B cell (primary cell): ENCODE results near the gene NEGR1. TPM values are rescaled to one million over a fixed set of nuclear protein-coding genes. Genes with fewer than 3 reads are reported as not detected.

Experiments used
- ATAC-seq: fragments of 200-7000 bp; cut with Tn5 transposase; one replicate; pipeline ENCODE4 v1.10.0; 2021; ENCODE audit warnings: low read depth, mild to moderate bottlenecking, moderate number of reproducible peaks, moderate library complexity
- CTCF ChIA-PET: fragments of 350-600 bp; sonication (Branson Sonifier 250); formaldehyde crosslinking; loops from one replicate; lab custom pipeline; 2021; ENCODE audit warnings: antibody characterized with exemption, inconsistent platforms; lab: Charles Lee
- POLR2A ChIA-PET: fragments of 350-600 bp; sonication (Branson Sonifier 250); formaldehyde crosslinking; loops from one replicate; lab custom pipeline; 2021; ENCODE audit warnings: antibody characterized with exemption; lab: Charles Lee
- DNase-seq: peaks from one replicate; pipeline ENCODE4 v3.0.0; 2013
- H2AFZ ChIP-seq: 2 replicates; pipeline ENCODE4 v1.6.1; 2012; ENCODE audit warnings: mild to moderate bottlenecking, low read depth, low read length; ENCODE audit not compliant: insufficient read depth, poor library complexity, severe bottlenecking
- H3K27ac ChIP-seq, 2 donors: 1 replicate in 1 of 2; 2 replicates in 1 of 2; pipeline ENCODE4 v1.5.1; 2012 to 2013; ENCODE audit warnings: low read length in 2 of 2, mild to moderate bottlenecking in 2 of 2, moderate library complexity in 1 of 2
- H3K27me3 ChIP-seq, 4 experiments: fragments of 200-600 bp in 1 of 4; sonication (generic) in 1 of 4; replicated peaks in 1 of 4; 1 replicate in 2 of 4; 2 replicates in 2 of 4; pipeline versions ENCODE4 v1.6.1 to v1.7.0; 2013 to 2016; ENCODE audit warnings: low read length in 3 of 4, mild to moderate bottlenecking in 2 of 4, mixed read lengths in 1 of 4, moderate library complexity in 1 of 4; ENCODE audit not compliant: insufficient read depth in 4 of 4, control insufficient read depth in 3 of 4; ENCODE audit errors: control extremely low read depth in 1 of 4
- H3K36me3 ChIP-seq, 2 experiments: replicated peaks in 1 of 2; 1 replicate in 1 of 2; 2 replicates in 1 of 2; pipeline versions ENCODE4 v1.6.1 to v1.7.1; 2013; ENCODE audit warnings: low read length in 1 of 2; ENCODE audit not compliant: insufficient read depth in 2 of 2, control insufficient read depth in 1 of 2; ENCODE audit errors: control extremely low read depth in 1 of 2, extremely low read depth in 1 of 2
- H3K4me1 ChIP-seq, 2 donors: fragments of 200-600 bp in 1 of 2; sonication (generic) in 1 of 2; 1 replicate in 1 of 2; 2 replicates in 1 of 2; pipeline versions ENCODE4 v1.5.1 to v1.6.1; 2013 to 2017; ENCODE audit warnings: low read length in 2 of 2; ENCODE audit not compliant: control insufficient read depth in 2 of 2, insufficient read depth in 2 of 2
- H3K4me2 ChIP-seq: replicated peaks from 2 replicates; pipeline ENCODE3; 2012; ENCODE audit warnings: mild to moderate bottlenecking, low read depth, low read length; ENCODE audit not compliant: poor library complexity, severe bottlenecking
- H3K4me3 ChIP-seq, 5 experiments: fragments of 200-600 bp in 1 of 5; sonication (generic) in 1 of 5; 1 replicate in 3 of 5; 2 replicates in 2 of 5; pipeline versions ENCODE4 v1.5.1 to v1.7.0; 2011 to 2016; ENCODE audit warnings: low read length in 4 of 5, mild to moderate bottlenecking in 4 of 5, low read depth in 2 of 5, control low read depth in 1 of 5, moderate library complexity in 1 of 5; ENCODE audit not compliant: insufficient read depth in 1 of 5; ENCODE audit errors: control extremely low read depth in 1 of 5, extremely low read depth in 1 of 5
- H3K79me2 ChIP-seq: fragments of 200-600 bp; sonication (generic); one replicate; pipeline ENCODE4 v1.6.0; 2016; ENCODE audit warnings: low read length; ENCODE audit not compliant: control insufficient read depth, insufficient read depth
- H3K9ac ChIP-seq: fragments of 200-600 bp; sonication (generic); 2 replicates; pipeline ENCODE4 v1.6.1; 2017; ENCODE audit warnings: mild to moderate bottlenecking, low read length, moderate library complexity
- H3K9me3 ChIP-seq, 3 donors: one replicate each; pipeline versions ENCODE4 v1.6.1 to v1.7.1; 2013; ENCODE audit warnings: low read length in 2 of 3; ENCODE audit not compliant: control insufficient read depth in 2 of 3, insufficient read depth in 1 of 3; ENCODE audit errors: control extremely low read depth in 1 of 3
- H4K20me1 ChIP-seq: 2 replicates; pipeline ENCODE4 v1.6.0; 2012; ENCODE audit warnings: mild to moderate bottlenecking, low read length; ENCODE audit not compliant: insufficient read depth, control insufficient read depth, poor library complexity, severe bottlenecking
- H3K27ac Mint-ChIP-seq: one replicate; pipeline ENCODE4 v1.8.0; 2021; ENCODE audit warnings: mixed read lengths
- H3K27me3 Mint-ChIP-seq: one replicate; pipeline ENCODE4 v1.8.0; 2021; ENCODE audit warnings: mixed read lengths
- H3K4me1 Mint-ChIP-seq: one replicate; pipeline ENCODE4 v1.8.0; 2021; ENCODE audit warnings: mixed read lengths
- H3K4me3 Mint-ChIP-seq: one replicate; pipeline ENCODE4 v1.8.0; 2021; ENCODE audit warnings: mixed read lengths
- H3K9me3 Mint-ChIP-seq: one replicate; pipeline ENCODE4 v1.8.0; 2022; ENCODE audit warnings: mixed read lengths; ENCODE audit not compliant: insufficient read depth
- CTCF ChIP-seq: fragments of 200-600 bp; IDR thresholded peaks from one replicate; pipeline ENCODE4 v1.8.0; 2022; ENCODE audit warnings: antibody characterized with exemption, mild to moderate bottlenecking
- EZH2 ChIP-seq: IDR thresholded peaks from 2 replicates; pipeline ENCODE4 v1.6.1; 2012; ENCODE audit warnings: borderline replicate concordance, low read depth, mild to moderate bottlenecking, moderate library complexity, low read length; ENCODE audit not compliant: insufficient read depth, poor library complexity, severe bottlenecking
- WGBS: methylation state at CpG from one replicate; pipeline ENCODE4 v1.1.5; 2013; ENCODE audit warnings: missing lambda C conversion rate; ENCODE audit not compliant: insufficient coverage; 5-methylcytosine and 5-hydroxymethylcytosine counted together
- intact Hi-C: fragments of 100-400 bp; cut with micrococcal nuclease; formaldehyde crosslinking; loops from one replicate; pipeline ENCODE4 v1.10.0; 2022
- polyA plus RNA-seq: library from polyadenylated mRNA; depleted of rRNA; stranded (reverse); fragments of >200 nt; gene quantifications from 2 replicates; pipeline ENCODE4 v1.2.3, GENCODE V29; 2012
- total RNA-seq, 2 donors: library from RNA; stranded (reverse); fragments of 120-200 nt in 1 of 2; gene quantifications; 1 replicate in 1 of 2; 2 replicates in 1 of 2; pipeline versions ENCODE4 v1.2.3 to v1.2.4, GENCODE V29; 2013 to 2022

NEGR1 gene
- total and polyA plus RNA-seq, 2 donors (not counting 1 experiment from before 2014, with no cell fraction given): 0.01 TPM; not detected in 1

DNA sequence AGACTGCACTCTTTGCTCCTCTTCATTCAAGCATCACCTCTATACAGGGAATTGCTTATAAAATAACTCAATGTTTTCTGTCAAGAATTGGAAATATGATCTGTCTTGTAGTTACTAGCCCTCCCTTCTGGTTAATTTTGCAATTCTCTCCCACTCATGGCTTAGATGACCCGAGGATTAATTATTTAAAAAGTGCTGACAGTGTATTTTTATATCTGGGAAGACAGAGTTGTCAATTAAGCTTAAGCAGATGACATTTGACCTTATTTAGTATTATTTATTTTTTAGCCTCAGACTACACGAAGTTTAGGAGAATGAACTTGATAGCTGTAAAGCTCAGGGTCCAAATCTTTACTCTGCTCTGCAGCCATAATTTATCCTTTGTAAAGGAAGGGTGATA is 538.5 kb downstream of the NEGR1 start:
- ATAC-seq: no peak
- WGBS: no CpG with 5 or more reads among the region's 2 CpGs
- no peaks in the 10 kb centered on the region for H4K20me1 ChIP-seq
- Mint-ChIP-seq H3K27ac (no peak overlapping the region), H3K4me3 (no peak overlapping the region), H3K4me1 (no peaks in the 10 kb centered on the region), H3K9me3 (peaks cover 2% of the 10 kb centered on the region), H3K27me3 (no peaks in the 10 kb centered on the region)
- no peaks in the 10 kb centered on the region for H3K79me2 ChIP-seq
- POLR2A ChIA-PET: no interaction called here
- no peak overlapping the region for H3K9ac ChIP-seq
- TF ChIP-seq EZH2 (no peak), CTCF (no peak)
- no peaks in the 10 kb centered on the region for H3K9me3 ChIP-seq
- no peak overlapping the region for H3K4me2 ChIP-seq
- DNase-seq: no peak
- no peaks in the 10 kb centered on the region for H3K27me3 ChIP-seq
- H3K4me1 ChIP-seq: no peaks in the 10 kb centered on the region
- no peaks in the 10 kb centered on the region for H3K36me3 ChIP-seq
- H3K27ac ChIP-seq: no peak overlapping the region
- intact Hi-C loops: no loop called here
- no peak overlapping the region for H2AFZ ChIP-seq
- CTCF ChIA-PET: no interaction called here
- H3K4me3 ChIP-seq: no peak overlapping the region

DNA sequence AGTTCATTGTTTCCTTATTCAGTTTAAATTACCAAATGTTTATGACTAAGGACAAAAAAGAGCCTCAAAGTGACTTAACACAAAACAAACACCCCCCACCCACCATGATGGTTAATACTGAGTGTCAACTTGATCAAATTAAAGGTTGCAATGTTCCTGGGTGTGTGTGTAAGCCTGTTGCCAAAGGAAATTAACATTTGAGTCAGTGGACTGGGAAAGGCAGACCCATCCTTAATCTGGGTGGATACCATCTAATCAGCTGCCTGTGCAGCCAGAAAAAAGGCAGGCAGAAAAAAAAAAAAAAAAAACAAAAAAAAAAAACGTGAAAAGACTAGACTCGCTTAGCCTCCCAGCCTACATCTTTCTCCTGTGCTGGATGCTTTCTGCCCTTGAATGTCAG is 543.4 kb downstream of the NEGR1 start:
- no peaks in the 10 kb centered on the region for H3K4me1 ChIP-seq
- DNase-seq: no peak
- ChIA-PET CTCF (no interaction called here), POLR2A (no interaction called here)
- Mint-ChIP-seq H3K4me1 (no peaks in the 10 kb centered on the region), H3K27me3 (no peaks in the 10 kb centered on the region), H3K27ac (no peak overlapping the region), H3K9me3 (peaks cover 2% of the 10 kb centered on the region), H3K4me3 (no peak overlapping the region)
- H3K79me2 ChIP-seq: no peaks in the 10 kb centered on the region
- TF ChIP-seq EZH2 (no peak), CTCF (no peak)
- no CpG with 5 or more reads among the region's 2 CpGs for WGBS
- H3K27ac ChIP-seq: no peak overlapping the region
- no peak overlapping the region for H2AFZ ChIP-seq
- no peaks in the 10 kb centered on the region for H3K27me3 ChIP-seq
- H3K4me2 ChIP-seq: no peak overlapping the region
- ATAC-seq: no peak
- H3K9ac ChIP-seq: no peak overlapping the region
- no peaks in the 10 kb centered on the region for H4K20me1 ChIP-seq
- no peaks in the 10 kb centered on the region for H3K36me3 ChIP-seq
- H3K9me3 ChIP-seq: no peaks in the 10 kb centered on the region
- no peak overlapping the region for H3K4me3 ChIP-seq
- intact Hi-C loops: no loop called here
